ENCODE measurements around the gene ADGRF3. TPM values are rescaled to one million over a fixed set of nuclear protein-coding genes. Genes with fewer than 3 reads are reported as not detected.

The ADGRF3 gene
- total RNA-seq, 1 experiment from 2014 or later: not detected

DNA sequence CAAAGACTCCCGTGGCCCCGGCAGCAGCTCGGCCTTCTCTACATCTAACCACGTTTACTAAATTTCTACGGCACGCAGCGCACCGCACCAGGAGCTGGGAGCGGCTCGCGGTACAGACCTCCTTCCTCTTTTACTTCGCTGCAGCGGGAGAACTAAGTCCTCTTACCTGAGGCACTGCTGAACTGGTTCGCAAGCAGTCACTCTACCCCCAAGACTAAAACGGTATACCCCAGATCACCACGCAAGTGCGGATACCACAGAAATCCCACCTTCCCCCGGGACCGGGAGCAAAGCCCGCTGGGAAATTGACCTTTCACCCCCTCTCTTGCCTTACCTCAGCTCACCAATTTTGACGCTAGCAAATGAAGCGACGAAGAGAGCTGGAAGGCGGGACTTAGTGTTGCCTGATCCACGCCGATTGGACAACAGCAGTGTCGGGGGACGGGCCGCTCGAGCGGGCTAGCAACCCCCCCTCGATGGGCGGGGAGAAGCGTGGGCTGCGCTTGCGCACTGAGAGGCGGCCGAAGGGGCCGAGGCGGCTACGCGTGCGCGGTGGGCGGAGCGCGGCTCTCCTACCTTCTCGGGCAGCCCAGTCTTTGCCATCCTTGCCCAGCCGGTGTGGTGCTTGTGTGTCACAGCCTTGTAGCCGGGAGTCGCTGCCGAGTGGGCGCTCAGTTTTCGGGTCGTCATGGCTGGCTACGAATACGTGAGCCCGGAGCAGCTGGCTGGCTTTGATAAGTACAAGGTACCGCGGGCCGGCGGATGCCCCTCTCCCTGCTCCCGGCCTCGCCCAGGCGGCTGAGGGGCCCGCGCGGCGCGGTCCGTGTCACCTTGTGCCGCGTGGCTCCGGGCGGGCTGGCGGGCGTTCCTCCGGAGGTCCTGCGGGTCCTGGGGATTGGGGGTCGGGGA, 790 bp downstream of the ADGRF3 start, which contains the start of gene SELENOI:
SELENOI (plus strand) TSS at position 599 of the 909 bp plus-strand sequence; CDS start at position 689, 90 bp downstream.
- no TSS peak for BruUV-seq (replicated peaks)
- peaks cover 5% of the 10 kb centered on the region; the same call in 1 of the 2 replicates for H4K20me1 ChIP-seq (ENCODE audit: insufficient read depth)
- H3K9me2 ChIP-seq (ENCODE audit: insufficient read depth): no peaks in the 10 kb centered on the region
- peak within 1 kb of the TSS; percentile 96 for H3K9ac ChIP-seq (ENCODE audit: low read length)
- peak within 1 kb of the TSS; percentile 83 for H3K4me2 ChIP-seq (ENCODE audit: low read length)
- RAD21 ChIA-PET (ENCODE audit: low non-redundant PET in 1 of 2, low total read pairs in 2 of 2, uncharacterized antibody in 2 of 2, unreplicated experiment in 2 of 2): no interaction called here
- peak; percentile 99 for DNase-seq (ENCODE audit: low read depth, low spot score)
- H3K36me3 ChIP-seq (ENCODE audit: control insufficient read depth in 1 of 2, insufficient read depth in 2 of 2, low read length in 2 of 2): no peaks in the 10 kb centered on the region
- intact Hi-C loops (cut with micrococcal nuclease): loop anchor here (1.0 kb wide), 1 partner anchor 10 kb away; no protein-coding TSS in a partner anchor
- peak; percentile 97 for ATAC-seq
- POLR2A ChIA-PET: interaction anchor here (0.8 to 3.0 kb wide), 12 partner anchors 9 to 467 kb away, joined by 3 to 30 read pairs (median 4); partner anchors contain the start of genes ASXL2, HADHA and HADHB
- no peaks in the 10 kb centered on the region for H3K27me3 ChIP-seq (ENCODE audit: insufficient read depth, low read length)
- H3K27ac ChIP-seq (ENCODE audit: low read depth, low read length): peak within 1 kb of the TSS; percentile 90
- peak within 1 kb of the TSS; percentile 82 to 86 for H3K4me3 ChIP-seq (replicated peaks in 1 of 2; ENCODE audit: low read depth in 1 of 2, low read length in 2 of 2)
- peaks cover 6 to 35% of the 10 kb centered on the region in 2 experiments for H3K4me1 ChIP-seq (ENCODE audit: control insufficient read depth in 1 of 2, insufficient read depth in 2 of 2, low read length in 2 of 2)
- no peaks in the 10 kb centered on the region for H3K9me3 ChIP-seq (ENCODE audit: control insufficient read depth in 1 of 2, insufficient read depth in 1 of 2, low read depth in 1 of 2, low read length in 2 of 2)
- peaks cover 66% of the 10 kb centered on the region for H3K79me2 ChIP-seq (ENCODE audit: insufficient read depth, low read length)
- CTCF ChIA-PET: interaction anchor here (1.0 kb wide), 1 partner anchor 15 kb away, joined by 9 read pairs; no protein-coding TSS in a partner anchor
- no peak within 1 kb of the TSS for H2AFZ ChIP-seq (ENCODE audit: low read depth, low read length, poor library complexity, severe bottlenecking)
- TF ChIP-seq, protein P1, sequence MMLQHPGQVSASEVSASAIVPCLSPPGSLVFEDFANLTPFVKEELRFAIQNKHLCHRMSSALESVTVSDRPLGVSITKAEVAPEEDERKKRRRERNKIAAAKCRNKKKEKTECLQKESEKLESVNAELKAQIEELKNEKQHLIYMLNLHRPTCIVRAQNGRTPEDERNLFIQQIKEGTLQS (IDR thresholded peaks at IDR 0.05): no peak
- no peak for TF ChIP-seq ZNF274 (IDR thresholded peaks at IDR 0.05; ENCODE audit: low read depth, low read length)
- TF ChIP-seq, protein P2, sequence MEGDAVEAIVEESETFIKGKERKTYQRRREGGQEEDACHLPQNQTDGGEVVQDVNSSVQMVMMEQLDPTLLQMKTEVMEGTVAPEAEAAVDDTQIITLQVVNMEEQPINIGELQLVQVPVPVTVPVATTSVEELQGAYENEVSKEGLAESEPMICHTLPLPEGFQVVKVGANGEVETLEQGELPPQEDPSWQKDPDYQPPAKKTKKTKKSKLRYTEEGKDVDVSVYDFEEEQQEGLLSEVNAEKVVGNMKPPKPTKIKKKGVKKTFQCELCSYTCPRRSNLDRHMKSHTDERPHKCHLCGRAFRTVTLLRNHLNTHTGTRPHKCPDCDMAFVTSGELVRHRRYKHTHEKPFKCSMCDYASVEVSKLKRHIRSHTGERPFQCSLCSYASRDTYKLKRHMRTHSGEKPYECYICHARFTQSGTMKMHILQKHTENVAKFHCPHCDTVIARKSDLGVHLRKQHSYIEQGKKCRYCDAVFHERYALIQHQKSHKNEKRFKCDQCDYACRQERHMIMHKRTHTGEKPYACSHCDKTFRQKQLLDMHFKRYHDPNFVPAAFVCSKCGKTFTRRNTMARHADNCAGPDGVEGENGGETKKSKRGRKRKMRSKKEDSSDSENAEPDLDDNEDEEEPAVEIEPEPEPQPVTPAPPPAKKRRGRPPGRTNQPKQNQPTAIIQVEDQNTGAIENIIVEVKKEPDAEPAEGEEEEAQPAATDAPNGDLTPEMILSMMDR (IDR thresholded peaks at IDR 0.05 in 2 of 3, conservative IDR thresholded peaks at IDR 0.05 in 1 of 3; ENCODE audit: borderline replicate concordance in 1 of 3, insufficient read depth in 1 of 3, low read depth in 2 of 3, low read length in 2 of 3): no peak
- TF ChIP-seq RAD21 (IDR thresholded peaks at IDR 0.05; ENCODE audit: low read depth): no peak
- TF ChIP-seq ZFX (IDR thresholded peaks at IDR 0.05): peak; percentile 81
- peak; percentile 28 for TF ChIP-seq TCF7L2 (IDR thresholded peaks at IDR 0.05; ENCODE audit: borderline replicate concordance, extremely low read depth, insufficient read depth, insufficient read length)
- TF ChIP-seq CBX3 (IDR thresholded peaks at IDR 0.05; ENCODE audit: low read depth): no peak
- TF ChIP-seq POLR2A (IDR thresholded peaks at IDR 0.05; ENCODE audit: borderline replicate concordance, extremely low read depth, insufficient read depth, insufficient read length): peak; percentile 85
- TF ChIP-seq POLR2AphosphoS5 (IDR thresholded peaks at IDR 0.05; ENCODE audit: low read depth, low read length): peak; percentile 97
- TF ChIP-seq JUND (IDR thresholded peaks at IDR 0.05): no peak
- no peak for TF ChIP-seq ELF1 (IDR thresholded peaks at IDR 0.05; ENCODE audit: borderline replicate concordance, low read depth)
- TF ChIP-seq, protein P3, sequence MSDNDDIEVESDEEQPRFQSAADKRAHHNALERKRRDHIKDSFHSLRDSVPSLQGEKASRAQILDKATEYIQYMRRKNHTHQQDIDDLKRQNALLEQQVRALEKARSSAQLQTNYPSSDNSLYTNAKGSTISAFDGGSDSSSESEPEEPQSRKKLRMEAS (IDR thresholded peaks at IDR 0.05): peak; percentile 51
- TF ChIP-seq CEBPB (IDR thresholded peaks at IDR 0.05; ENCODE audit: low read depth): no peak
- TF ChIP-seq SIN3A (IDR thresholded peaks at IDR 0.05; ENCODE audit: low read depth): peak; percentile 81
- no peak for TF ChIP-seq EZH2 (IDR thresholded peaks at IDR 0.05)
- TF ChIP-seq YY1 (IDR thresholded peaks at IDR 0.05; ENCODE audit: extremely low read depth, insufficient replicate concordance, low read depth, low read length): peak; percentile 68
- peak; percentile 11; the same call in 1 of the 2 replicates for TF ChIP-seq SRF (IDR thresholded peaks at IDR 0.05; ENCODE audit: low read depth)
- TF ChIP-seq, protein P4, sequence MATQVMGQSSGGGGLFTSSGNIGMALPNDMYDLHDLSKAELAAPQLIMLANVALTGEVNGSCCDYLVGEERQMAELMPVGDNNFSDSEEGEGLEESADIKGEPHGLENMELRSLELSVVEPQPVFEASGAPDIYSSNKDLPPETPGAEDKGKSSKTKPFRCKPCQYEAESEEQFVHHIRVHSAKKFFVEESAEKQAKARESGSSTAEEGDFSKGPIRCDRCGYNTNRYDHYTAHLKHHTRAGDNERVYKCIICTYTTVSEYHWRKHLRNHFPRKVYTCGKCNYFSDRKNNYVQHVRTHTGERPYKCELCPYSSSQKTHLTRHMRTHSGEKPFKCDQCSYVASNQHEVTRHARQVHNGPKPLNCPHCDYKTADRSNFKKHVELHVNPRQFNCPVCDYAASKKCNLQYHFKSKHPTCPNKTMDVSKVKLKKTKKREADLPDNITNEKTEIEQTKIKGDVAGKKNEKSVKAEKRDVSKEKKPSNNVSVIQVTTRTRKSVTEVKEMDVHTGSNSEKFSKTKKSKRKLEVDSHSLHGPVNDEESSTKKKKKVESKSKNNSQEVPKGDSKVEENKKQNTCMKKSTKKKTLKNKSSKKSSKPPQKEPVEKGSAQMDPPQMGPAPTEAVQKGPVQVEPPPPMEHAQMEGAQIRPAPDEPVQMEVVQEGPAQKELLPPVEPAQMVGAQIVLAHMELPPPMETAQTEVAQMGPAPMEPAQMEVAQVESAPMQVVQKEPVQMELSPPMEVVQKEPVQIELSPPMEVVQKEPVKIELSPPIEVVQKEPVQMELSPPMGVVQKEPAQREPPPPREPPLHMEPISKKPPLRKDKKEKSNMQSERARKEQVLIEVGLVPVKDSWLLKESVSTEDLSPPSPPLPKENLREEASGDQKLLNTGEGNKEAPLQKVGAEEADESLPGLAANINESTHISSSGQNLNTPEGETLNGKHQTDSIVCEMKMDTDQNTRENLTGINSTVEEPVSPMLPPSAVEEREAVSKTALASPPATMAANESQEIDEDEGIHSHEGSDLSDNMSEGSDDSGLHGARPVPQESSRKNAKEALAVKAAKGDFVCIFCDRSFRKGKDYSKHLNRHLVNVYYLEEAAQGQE (IDR thresholded peaks at IDR 0.05; ENCODE audit: low read depth): no peak
- no peak for TF ChIP-seq EZH2phosphoT487 (IDR thresholded peaks at IDR 0.05; ENCODE audit: borderline replicate concordance)
- peak; percentile 97 for TF ChIP-seq SP1 (IDR thresholded peaks at IDR 0.05; ENCODE audit: low read depth)
